Measurements from ENCODE around the gene NAP1L5.

NAP1L5 gene

GRCh38 chr4:88673886-88674285 is 23.7 kb downstream of the NAP1L5 start:
- Histone ChIP-seq H3K27me3 (ENCODE audit: low read depth, low read length) (no peaks in the 10 kb centered on the region), H2AFZ (ENCODE audit: low read depth, low read length) (no peak overlapping the region), H3K79me2 (ENCODE audit: low read length) (no peaks in the 10 kb centered on the region), H3K4me2 (ENCODE audit: low read length) (no peak overlapping the region), H3K9me3 (ENCODE audit: insufficient read depth, low read length) (no peaks in the 10 kb centered on the region), H3K9ac (ENCODE audit: low read length) (no peak overlapping the region), H3K4me1 (ENCODE audit: low read length) (no peaks in the 10 kb centered on the region), H4K20me1 (ENCODE audit: insufficient read depth, low read length) (no peaks in the 10 kb centered on the region), H3K36me3 (replicated peaks; ENCODE audit: low read depth, low read length) (no peaks in the 10 kb centered on the region), H3K4me3 (ENCODE audit: low read length) (no peak overlapping the region), H3K27ac (ENCODE audit: low read length) (no peak overlapping the region)
- TF ChIP-seq EZH2phosphoT487 (IDR thresholded peaks at IDR 0.05; ENCODE audit: low read depth): no peak
- no peak for TF ChIP-seq CTCF (IDR thresholded peaks at IDR 0.05; ENCODE audit: low read depth, low read length)

GRCh38 chr4:88672987-88673386 is 24.6 kb downstream of the NAP1L5 start:
- Histone ChIP-seq H3K9me3 (ENCODE audit: insufficient read depth, low read length) (no peaks in the 10 kb centered on the region), H4K20me1 (ENCODE audit: insufficient read depth, low read length) (no peaks in the 10 kb centered on the region), H3K27ac (ENCODE audit: low read length) (no peak overlapping the region), H3K27me3 (ENCODE audit: low read depth, low read length) (no peaks in the 10 kb centered on the region), H3K36me3 (replicated peaks; ENCODE audit: low read depth, low read length) (no peaks in the 10 kb centered on the region), H3K79me2 (ENCODE audit: low read length) (no peaks in the 10 kb centered on the region), H3K9ac (ENCODE audit: low read length) (no peak overlapping the region), H3K4me1 (ENCODE audit: low read length) (no peaks in the 10 kb centered on the region), H3K4me2 (ENCODE audit: low read length) (peak overlapping the region; percentile 39), H3K4me3 (ENCODE audit: low read length) (0 out of 2 replicates have a peak overlapping the region, but pooled peaks have one; percentile 3), H2AFZ (ENCODE audit: low read depth, low read length) (no peak overlapping the region)
- TF ChIP-seq EZH2phosphoT487 (IDR thresholded peaks at IDR 0.05; ENCODE audit: low read depth) (no peak), CTCF (IDR thresholded peaks at IDR 0.05; ENCODE audit: low read depth, low read length) (peak; percentile 88)

- Histone ChIP-seq H3K27ac (ENCODE audit: low read length) (no peak overlapping the region), H3K9me3 (ENCODE audit: insufficient read depth, low read length) (no peaks in the 10 kb centered on the region), H3K4me2 (ENCODE audit: low read length) (no peak overlapping the region), H3K36me3 (replicated peaks; ENCODE audit: low read depth, low read length) (no peaks in the 10 kb centered on the region), H3K4me1 (ENCODE audit: low read length) (no peaks in the 10 kb centered on the region), H4K20me1 (ENCODE audit: insufficient read depth, low read length) (no peaks in the 10 kb centered on the region), H3K79me2 (ENCODE audit: low read length) (no peaks in the 10 kb centered on the region), H3K9ac (ENCODE audit: low read length) (no peak overlapping the region), H3K27me3 (ENCODE audit: low read depth, low read length) (no peaks in the 10 kb centered on the region), H3K4me3 (ENCODE audit: low read length) (no peak overlapping the region), H2AFZ (ENCODE audit: low read depth, low read length) (no peak overlapping the region)
- TF ChIP-seq CTCF (IDR thresholded peaks at IDR 0.05; ENCODE audit: low read depth, low read length) (no peak), EZH2phosphoT487 (IDR thresholded peaks at IDR 0.05; ENCODE audit: low read depth) (no peak)
Measured at GRCh38 chr4:88661739-88662138, 35.9 kb downstream of the NAP1L5 start.

- no peak overlapping the region for H3K27ac ChIP-seq (ENCODE audit: low read length)
Measured at GRCh38 chr4:88660446-88661294, 37.0 kb downstream of the NAP1L5 start.

More at GRCh38 chr4:88660446-88661294, 37.0 kb downstream of the NAP1L5 start:
- no peak overlapping the region for H3K4me3 ChIP-seq (ENCODE audit: low read length)
- H3K27me3 ChIP-seq (ENCODE audit: low read depth, low read length): no peaks in the 10 kb centered on the region
- H4K20me1 ChIP-seq (ENCODE audit: insufficient read depth, low read length): no peaks in the 10 kb centered on the region
- no peak overlapping the region for H2AFZ ChIP-seq (ENCODE audit: low read depth, low read length)
- H3K9ac ChIP-seq (ENCODE audit: low read length): no peak overlapping the region
- H3K9me3 ChIP-seq (ENCODE audit: insufficient read depth, low read length): no peaks in the 10 kb centered on the region
- TF ChIP-seq CTCF (IDR thresholded peaks at IDR 0.05; ENCODE audit: low read depth, low read length) (no peak), EZH2phosphoT487 (IDR thresholded peaks at IDR 0.05; ENCODE audit: low read depth) (no peak)
- H3K4me2 ChIP-seq (ENCODE audit: low read length): no peak overlapping the region
- no peaks in the 10 kb centered on the region for H3K4me1 ChIP-seq (ENCODE audit: low read length)
- H3K36me3 ChIP-seq (replicated peaks; ENCODE audit: low read depth, low read length): no peaks in the 10 kb centered on the region
- H3K79me2 ChIP-seq (ENCODE audit: low read length): no peaks in the 10 kb centered on the region

Measured in OCI-LY3 (cell line).